ENCODE measurements around the gene MYB. TPM values are rescaled to one million over a fixed set of nuclear protein-coding genes. Genes with fewer than 3 reads are reported as not detected.

Gene MYB
- polyA plus RNA-seq, 1 experiment: 0.10 TPM

- Histone ChIP-seq H3K27ac (ENCODE audit: low read depth, low read length) (no peak overlapping the region), H3K27me3 (ENCODE audit: control insufficient read depth, insufficient read depth, low read length) (no peaks in the 10 kb centered on the region), H3K9me3 (ENCODE audit: control insufficient read depth, insufficient read depth, low read length) (no peaks in the 10 kb centered on the region), H3K4me3 (ENCODE audit: low read depth, low read length) (no peak overlapping the region)
- DNase-seq (ENCODE audit: low read depth, low spot score): no peak
- CTCF ChIA-PET: no interaction called here
- TF ChIP-seq CTCF (IDR thresholded peaks at IDR 0.05; ENCODE audit: low read depth, low read length): no peak
- POLR2A ChIA-PET: no interaction called here
Observed at GRCh38 chr6:135261872-135262725, 81.0 kb downstream of the MYB start.

GRCh38 chr6:135265278-135265677 is 84.2 kb downstream of the MYB start:
- TF ChIP-seq CTCF (IDR thresholded peaks at IDR 0.05; ENCODE audit: low read depth, low read length): no peak
- Histone ChIP-seq H3K4me3 (ENCODE audit: low read depth, low read length) (no peak overlapping the region), H3K27me3 (ENCODE audit: control insufficient read depth, insufficient read depth, low read length) (peaks cover 6% of the 10 kb centered on the region), H3K9me3 (ENCODE audit: control insufficient read depth, insufficient read depth, low read length) (no peaks in the 10 kb centered on the region), H3K27ac (ENCODE audit: low read depth, low read length) (no peak overlapping the region)
- no peak for DNase-seq (ENCODE audit: low read depth, low spot score)
- ChIA-PET POLR2A (no interaction called here), CTCF (no interaction called here)

GRCh38 chr6:135266675-135267074 is 85.6 kb downstream of the MYB start:
- CTCF ChIA-PET: no interaction called here

GRCh38 chr6:135267085-135267484 is 86.0 kb downstream of the MYB start:
- CTCF ChIA-PET: no interaction called here
- no peak for TF ChIP-seq CTCF (IDR thresholded peaks at IDR 0.05; ENCODE audit: low read depth, low read length)

More at GRCh38 chr6:135266675-135267074, 85.6 kb downstream of the MYB start:
- H3K4me3 ChIP-seq (ENCODE audit: low read depth, low read length): no peak overlapping the region
- TF ChIP-seq CTCF (IDR thresholded peaks at IDR 0.05; ENCODE audit: low read depth, low read length): no peak
- DNase-seq (ENCODE audit: low read depth, low spot score): no peak
- POLR2A ChIA-PET: no interaction called here
- no peak overlapping the region for H3K27ac ChIP-seq (ENCODE audit: low read depth, low read length)
- no peaks in the 10 kb centered on the region for H3K9me3 ChIP-seq (ENCODE audit: control insufficient read depth, insufficient read depth, low read length)
- peaks cover 6% of the 10 kb centered on the region for H3K27me3 ChIP-seq (ENCODE audit: control insufficient read depth, insufficient read depth, low read length)

GRCh38 chr6:135268263-135268662 is 87.2 kb downstream of the MYB start:
- CTCF ChIA-PET: interaction anchor here (0.8 kb wide), 1 partner anchor 33 kb away, joined by 4 read pairs; no protein-coding TSS in a partner anchor
- POLR2A ChIA-PET: no interaction called here

More at GRCh38 chr6:135267085-135267484, 86.0 kb downstream of the MYB start:
- Histone ChIP-seq H3K27me3 (ENCODE audit: control insufficient read depth, insufficient read depth, low read length) (peaks cover 6% of the 10 kb centered on the region), H3K4me3 (ENCODE audit: low read depth, low read length) (no peak overlapping the region), H3K9me3 (ENCODE audit: control insufficient read depth, insufficient read depth, low read length) (no peaks in the 10 kb centered on the region), H3K27ac (ENCODE audit: low read depth, low read length) (no peak overlapping the region)
- POLR2A ChIA-PET: no interaction called here
- DNase-seq (ENCODE audit: low read depth, low spot score): no peak

More at GRCh38 chr6:135268263-135268662, 87.2 kb downstream of the MYB start:
- TF ChIP-seq CTCF (IDR thresholded peaks at IDR 0.05; ENCODE audit: low read depth, low read length): no peak
- H3K27ac ChIP-seq (ENCODE audit: low read depth, low read length): no peak overlapping the region
- peaks cover 6% of the 10 kb centered on the region for H3K27me3 ChIP-seq (ENCODE audit: control insufficient read depth, insufficient read depth, low read length)
- H3K4me3 ChIP-seq (ENCODE audit: low read depth, low read length): no peak overlapping the region
- DNase-seq (ENCODE audit: low read depth, low spot score): no peak
- H3K9me3 ChIP-seq (ENCODE audit: control insufficient read depth, insufficient read depth, low read length): no peaks in the 10 kb centered on the region

All from AG04450 (cell line).